GM19035 (cell line): Measurements from ENCODE around the gene TRIM69.

Experiments
- ATAC-seq: cut with Tn5 transposase; IDR thresholded peaks from one replicate; pipeline ENCODE4 v1.9.1; 2021; ENCODE audit not compliant: unreplicated experiment

Gene TRIM69

DNA sequence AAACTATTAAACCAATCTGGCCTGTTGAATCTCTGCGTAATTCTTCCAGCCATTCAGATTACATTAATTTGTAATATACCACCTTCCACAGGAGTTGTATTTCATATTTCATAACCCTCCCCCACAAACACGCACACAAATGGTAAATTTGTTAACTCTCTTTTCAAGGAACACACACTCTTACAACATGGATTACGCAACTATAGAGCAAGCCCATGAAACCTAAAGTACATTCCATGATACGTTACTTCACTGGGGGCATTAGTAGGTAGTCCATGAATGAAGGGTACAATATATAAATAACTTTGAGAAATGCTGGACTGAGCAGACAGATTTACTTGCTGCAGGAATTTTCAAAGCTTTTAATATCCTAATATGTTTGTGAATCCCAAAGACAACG lies 65.0 kb downstream of the TRIM69 start:
- no peak for ATAC-seq

DNA sequence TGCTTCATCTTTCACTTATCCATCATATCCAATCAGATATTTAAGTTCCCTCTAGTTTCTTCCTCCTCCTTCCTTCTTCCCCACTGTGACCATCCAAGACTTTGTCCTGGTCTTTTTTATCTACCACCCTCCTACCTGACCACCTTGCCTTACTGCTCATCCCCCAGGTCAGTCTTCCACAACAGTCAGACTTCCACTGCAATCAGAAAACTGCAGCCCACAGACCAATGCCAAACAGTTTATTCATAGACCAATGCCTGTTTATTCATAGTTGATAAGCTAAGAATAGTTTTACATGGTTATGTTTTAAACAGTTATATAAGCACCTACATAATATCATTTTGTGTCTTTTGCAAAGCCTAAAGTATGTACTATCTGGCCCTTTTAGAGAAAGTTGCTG lies 65.5 kb downstream of the TRIM69 start:
- ATAC-seq = no peak

DNA sequence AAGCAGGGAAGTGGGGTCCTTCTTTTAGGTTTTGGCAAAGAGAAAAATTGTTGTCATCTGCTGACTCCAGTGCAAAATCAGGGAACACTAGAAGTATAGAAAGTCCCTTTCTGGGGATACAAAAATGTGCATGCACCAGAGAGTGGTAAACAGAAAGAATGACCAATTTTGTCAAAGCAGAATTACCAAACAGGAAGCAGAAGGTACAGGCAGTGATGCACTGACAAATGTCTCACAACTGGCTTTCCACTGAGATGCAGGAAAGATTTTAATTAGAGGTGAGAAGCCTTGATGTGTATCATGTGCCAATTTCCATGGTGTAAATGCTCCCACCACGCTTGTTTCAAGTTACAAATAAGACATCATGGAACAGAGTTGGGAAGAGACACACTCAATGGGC lies 66.0 kb downstream of the TRIM69 start:
- ATAC-seq = no peak

DNA sequence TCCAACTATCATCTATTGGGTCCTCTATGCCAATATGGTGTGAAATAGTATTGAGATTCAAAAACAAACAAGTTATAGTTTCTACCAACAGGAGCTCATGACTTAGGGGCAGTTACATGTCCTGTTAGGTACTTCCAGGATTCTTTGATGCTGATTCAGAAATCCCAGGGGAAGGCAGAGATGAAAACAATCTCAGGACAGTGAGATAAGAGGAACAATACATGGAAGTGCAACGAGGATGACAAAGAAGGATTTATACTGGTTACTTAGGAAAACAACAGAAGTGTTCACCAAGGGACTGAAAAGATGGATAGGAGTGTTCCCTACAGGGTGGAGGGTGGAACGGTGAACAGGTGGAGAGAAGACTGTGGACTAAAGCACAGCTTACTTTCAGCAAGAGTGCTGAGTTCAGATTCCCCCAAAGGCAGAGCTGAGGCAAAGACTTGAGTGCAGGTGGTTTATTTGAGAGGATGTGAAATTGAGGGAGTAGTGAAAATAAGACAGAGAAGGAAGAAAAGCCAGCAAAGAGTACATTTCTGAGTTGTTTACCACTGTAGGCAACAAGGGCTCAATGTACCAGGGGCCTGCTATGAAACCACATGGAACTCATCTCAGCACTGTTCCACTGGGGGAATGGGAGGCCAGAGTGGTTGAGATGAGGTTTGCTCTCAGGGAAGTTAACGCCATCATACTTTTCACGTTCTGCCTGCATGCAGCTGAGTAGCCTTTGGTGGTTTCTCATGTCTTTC lies 68.1 kb downstream of the TRIM69 start:
- ATAC-seq = no peak

DNA sequence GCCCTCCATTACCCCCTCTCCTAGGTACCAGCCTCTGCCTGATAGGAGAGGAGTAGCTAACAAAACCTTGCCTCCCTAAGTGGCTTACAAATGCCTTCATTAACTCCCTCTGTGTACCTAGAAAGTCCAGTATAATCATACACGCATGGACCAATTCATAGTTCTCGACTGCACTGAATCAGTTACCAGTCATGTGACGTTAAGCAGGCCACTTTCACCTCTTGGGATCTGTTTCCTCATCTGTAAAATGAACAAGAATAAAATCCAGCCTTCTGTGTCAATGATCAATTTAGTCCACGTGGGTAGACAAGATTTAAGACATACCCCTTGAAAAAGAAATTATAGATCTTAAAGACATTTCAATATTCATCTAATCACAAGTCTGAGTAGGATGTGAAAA lies 72.2 kb downstream of the TRIM69 start:
- ATAC-seq = no peak

DNA sequence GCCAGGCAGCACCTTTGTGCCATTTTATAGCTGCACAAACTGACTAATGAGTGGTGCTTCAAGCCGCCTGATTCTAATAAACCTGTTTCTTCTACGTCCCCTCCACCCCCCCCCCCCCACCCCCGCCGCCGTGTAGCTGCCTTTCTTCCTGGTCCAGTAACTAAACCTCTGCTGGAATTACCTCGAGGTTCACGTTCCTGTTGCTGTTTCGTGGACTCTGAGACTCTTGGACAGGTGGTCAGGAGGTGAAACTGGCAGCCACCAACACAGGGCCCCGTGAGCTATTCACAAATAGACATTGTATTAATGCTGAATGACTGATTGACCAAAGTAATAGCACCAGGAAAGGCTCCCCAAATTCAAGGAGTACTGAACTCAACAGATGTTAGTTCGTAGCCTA lies 73.9 kb downstream of the TRIM69 start:
- no peak for ATAC-seq

DNA sequence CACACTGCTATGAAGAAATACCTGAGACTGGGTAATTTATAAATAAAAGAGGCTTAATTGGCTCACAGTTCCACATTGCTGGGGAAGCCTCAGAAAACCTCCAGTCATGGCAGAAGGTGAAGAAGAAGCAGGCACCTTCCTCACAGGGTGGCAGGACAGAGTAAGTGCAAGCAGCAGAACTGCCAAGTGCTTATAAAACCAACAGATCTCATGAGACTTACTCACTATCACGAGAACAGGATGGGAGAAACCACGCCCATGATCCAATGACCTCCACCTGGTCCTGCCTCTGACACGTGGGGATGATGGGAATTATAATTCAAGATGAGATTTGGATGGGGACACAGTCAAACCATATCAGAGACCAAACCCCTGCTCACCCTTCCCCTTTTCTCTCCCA lies 75.0 kb downstream of the TRIM69 start:
- no peak for ATAC-seq

DNA sequence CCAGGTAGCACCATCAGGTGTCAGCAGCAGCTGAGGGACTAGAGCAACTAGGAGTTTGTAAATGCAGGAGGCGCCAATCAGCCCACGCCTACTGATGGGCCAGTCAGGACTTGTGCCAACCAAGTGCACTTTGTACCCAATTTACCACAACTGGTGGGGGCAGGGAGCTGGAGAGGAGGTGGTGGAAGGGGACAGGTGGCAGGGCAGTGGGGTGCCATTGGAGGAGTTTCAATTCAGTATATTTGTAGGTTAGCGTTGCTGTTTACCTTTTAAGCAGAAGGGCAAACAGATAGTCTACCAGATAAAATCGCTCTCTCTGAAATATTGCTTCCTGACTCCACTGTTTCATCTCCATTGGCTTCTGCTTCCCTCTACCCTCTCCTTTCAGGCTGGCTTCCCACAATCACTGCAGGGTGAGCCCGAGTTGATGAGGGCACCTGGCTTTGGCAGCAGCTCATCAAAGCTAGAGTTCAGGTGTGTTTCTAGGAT lies 75.7 kb downstream of the TRIM69 start:
- no peak for ATAC-seq

DNA sequence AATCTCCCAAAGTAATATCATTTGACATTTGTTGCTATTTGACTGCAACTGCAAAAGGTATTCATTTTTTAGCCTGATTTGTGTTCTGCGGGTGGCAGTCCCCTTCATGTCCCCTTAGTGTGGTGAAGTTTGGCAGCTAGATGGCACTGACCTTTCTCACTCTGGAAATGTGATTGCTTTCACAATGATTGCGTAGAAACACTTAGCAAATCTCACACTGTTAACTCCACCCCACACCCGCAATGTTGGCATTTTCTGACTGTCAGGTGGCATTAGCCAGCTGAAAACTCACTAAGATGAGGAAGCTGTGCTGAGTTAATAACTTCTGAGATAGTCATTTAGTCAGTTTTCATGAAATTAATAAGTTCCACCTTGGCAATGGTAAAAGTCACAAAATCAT lies 76.9 kb downstream of the TRIM69 start:
- no peak for ATAC-seq
